ENCODE measurements around the gene SPRYD3.

The SPRYD3 gene

GRCh38 chr12:53064613-53065436, 14.4 kb downstream of the SPRYD3 start:
- DNase-seq, result no peak
- Histone ChIP-seq H3K9me3 (no peaks in the 10 kb centered on the region), H3K36me3 (no peaks in the 10 kb centered on the region), H3K27me3 (no peaks in the 10 kb centered on the region), H3K4me1 (no peaks in the 10 kb centered on the region), H3K4me3 (ENCODE audit: low read depth, low read length) (no peak overlapping the region)
- TF ChIP-seq, protein P1, sequence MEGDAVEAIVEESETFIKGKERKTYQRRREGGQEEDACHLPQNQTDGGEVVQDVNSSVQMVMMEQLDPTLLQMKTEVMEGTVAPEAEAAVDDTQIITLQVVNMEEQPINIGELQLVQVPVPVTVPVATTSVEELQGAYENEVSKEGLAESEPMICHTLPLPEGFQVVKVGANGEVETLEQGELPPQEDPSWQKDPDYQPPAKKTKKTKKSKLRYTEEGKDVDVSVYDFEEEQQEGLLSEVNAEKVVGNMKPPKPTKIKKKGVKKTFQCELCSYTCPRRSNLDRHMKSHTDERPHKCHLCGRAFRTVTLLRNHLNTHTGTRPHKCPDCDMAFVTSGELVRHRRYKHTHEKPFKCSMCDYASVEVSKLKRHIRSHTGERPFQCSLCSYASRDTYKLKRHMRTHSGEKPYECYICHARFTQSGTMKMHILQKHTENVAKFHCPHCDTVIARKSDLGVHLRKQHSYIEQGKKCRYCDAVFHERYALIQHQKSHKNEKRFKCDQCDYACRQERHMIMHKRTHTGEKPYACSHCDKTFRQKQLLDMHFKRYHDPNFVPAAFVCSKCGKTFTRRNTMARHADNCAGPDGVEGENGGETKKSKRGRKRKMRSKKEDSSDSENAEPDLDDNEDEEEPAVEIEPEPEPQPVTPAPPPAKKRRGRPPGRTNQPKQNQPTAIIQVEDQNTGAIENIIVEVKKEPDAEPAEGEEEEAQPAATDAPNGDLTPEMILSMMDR (IDR thresholded peaks at IDR 0.05; ENCODE audit: low read depth, low read length), result no peak

- no peaks in the 10 kb centered on the region for H3K4me1 ChIP-seq
- DNase-seq, result no peak
These were observed 15.2 kb downstream of the SPRYD3 start for GRCh38 chr12:53063708-53064612.

GRCh38 chr12:53062977-53063707, 16.0 kb downstream of the SPRYD3 start:
- DNase-seq, result no peak
- Histone ChIP-seq H3K4me1 (no peaks in the 10 kb centered on the region), H3K4me3 (ENCODE audit: low read depth, low read length) (no peak overlapping the region), H3K27me3 (no peaks in the 10 kb centered on the region), H3K9me3 (no peaks in the 10 kb centered on the region), H3K36me3 (no peaks in the 10 kb centered on the region)
- TF ChIP-seq, protein P1 (IDR thresholded peaks at IDR 0.05; ENCODE audit: low read depth, low read length), result no peak

More at GRCh38 chr12:53063708-53064612, 15.2 kb downstream of the SPRYD3 start:
- TF ChIP-seq, protein P1 (IDR thresholded peaks at IDR 0.05; ENCODE audit: low read depth, low read length), result no peak
- H3K27me3 ChIP-seq, result no peaks in the 10 kb centered on the region
- no peaks in the 10 kb centered on the region for H3K9me3 ChIP-seq
- no peak overlapping the region for H3K4me3 ChIP-seq (ENCODE audit: low read depth, low read length)
- H3K36me3 ChIP-seq, result no peaks in the 10 kb centered on the region

GRCh38 chr12:53062011-53062961, 16.9 kb downstream of the SPRYD3 start:
- Histone ChIP-seq H3K9me3 (no peaks in the 10 kb centered on the region), H3K4me3 (ENCODE audit: low read depth, low read length) (no peak overlapping the region), H3K36me3 (no peaks in the 10 kb centered on the region), H3K4me1 (no peaks in the 10 kb centered on the region), H3K27me3 (no peaks in the 10 kb centered on the region)
- TF ChIP-seq, protein P1 (IDR thresholded peaks at IDR 0.05; ENCODE audit: low read depth, low read length), result no peak
- DNase-seq, result no peak

- Histone ChIP-seq H3K4me3 (ENCODE audit: low read depth, low read length) (no peak overlapping the region), H3K4me1 (no peaks in the 10 kb centered on the region), H3K27me3 (no peaks in the 10 kb centered on the region), H3K9me3 (no peaks in the 10 kb centered on the region), H3K36me3 (no peaks in the 10 kb centered on the region)
- DNase-seq, result no peak
- TF ChIP-seq, protein P1 (IDR thresholded peaks at IDR 0.05; ENCODE audit: low read depth, low read length), result peak; percentile 26; the same call in 1 of the 2 replicates
These were observed 17.7 kb downstream of the SPRYD3 start for GRCh38 chr12:53061404-53062010.
